Measurements from ENCODE around the gene CD300LG. TPM values are rescaled to one million over a fixed set of nuclear protein-coding genes. Genes with fewer than 3 reads are reported as not detected.

The CD300LG gene
- total RNA-seq, 2 donors from 2014 or later: 0.32 TPM; not detected in 1

DNA sequence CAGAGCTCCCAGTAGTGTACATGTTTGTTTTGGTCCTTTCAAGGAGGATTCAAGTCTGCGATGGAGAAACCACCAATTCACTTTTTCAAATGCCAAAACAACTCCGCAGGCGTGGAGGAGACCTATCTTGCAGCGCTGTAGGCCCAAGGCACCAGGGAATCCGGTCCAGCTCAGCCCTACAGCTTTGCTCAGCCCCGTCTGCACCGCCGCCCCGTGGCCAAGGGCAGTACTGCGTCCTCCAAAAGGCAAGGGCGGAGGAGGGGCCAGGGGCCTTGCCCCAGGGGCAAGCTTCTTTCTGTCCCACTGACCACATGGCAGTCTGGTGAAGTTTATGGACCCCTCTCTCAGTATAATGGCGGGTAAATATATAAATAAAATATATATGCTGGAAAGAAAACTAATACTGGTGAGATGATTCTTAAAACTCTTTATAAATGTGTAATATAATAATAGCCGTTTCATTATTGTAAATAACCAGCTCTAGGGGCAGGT lies 709 bp upstream of the CD300LG start:
- H3K4me3 ChIP-seq: no peak overlapping the region
- peak; percentile 86 for DNase-seq
- TF ChIP-seq, protein P1, sequence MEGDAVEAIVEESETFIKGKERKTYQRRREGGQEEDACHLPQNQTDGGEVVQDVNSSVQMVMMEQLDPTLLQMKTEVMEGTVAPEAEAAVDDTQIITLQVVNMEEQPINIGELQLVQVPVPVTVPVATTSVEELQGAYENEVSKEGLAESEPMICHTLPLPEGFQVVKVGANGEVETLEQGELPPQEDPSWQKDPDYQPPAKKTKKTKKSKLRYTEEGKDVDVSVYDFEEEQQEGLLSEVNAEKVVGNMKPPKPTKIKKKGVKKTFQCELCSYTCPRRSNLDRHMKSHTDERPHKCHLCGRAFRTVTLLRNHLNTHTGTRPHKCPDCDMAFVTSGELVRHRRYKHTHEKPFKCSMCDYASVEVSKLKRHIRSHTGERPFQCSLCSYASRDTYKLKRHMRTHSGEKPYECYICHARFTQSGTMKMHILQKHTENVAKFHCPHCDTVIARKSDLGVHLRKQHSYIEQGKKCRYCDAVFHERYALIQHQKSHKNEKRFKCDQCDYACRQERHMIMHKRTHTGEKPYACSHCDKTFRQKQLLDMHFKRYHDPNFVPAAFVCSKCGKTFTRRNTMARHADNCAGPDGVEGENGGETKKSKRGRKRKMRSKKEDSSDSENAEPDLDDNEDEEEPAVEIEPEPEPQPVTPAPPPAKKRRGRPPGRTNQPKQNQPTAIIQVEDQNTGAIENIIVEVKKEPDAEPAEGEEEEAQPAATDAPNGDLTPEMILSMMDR (IDR thresholded peaks at IDR 0.05): peak; percentile 98
- no peaks in the 10 kb centered on the region for H3K27me3 ChIP-seq
- H3K4me1 ChIP-seq: no peaks in the 10 kb centered on the region
- H3K27ac ChIP-seq: no peak overlapping the region
- H3K36me3 ChIP-seq: no peaks in the 10 kb centered on the region
- H3K9ac ChIP-seq (ENCODE audit: low read depth in 2 of 2, low read length in 2 of 2): no peak overlapping the region
- intact Hi-C loops (cut with DNase I): loop anchor here (5.0 kb wide), 2 partner anchors 59 to 154 kb away; no protein-coding TSS in a partner anchor
- no peaks in the 10 kb centered on the region for H3K9me3 ChIP-seq

DNA sequence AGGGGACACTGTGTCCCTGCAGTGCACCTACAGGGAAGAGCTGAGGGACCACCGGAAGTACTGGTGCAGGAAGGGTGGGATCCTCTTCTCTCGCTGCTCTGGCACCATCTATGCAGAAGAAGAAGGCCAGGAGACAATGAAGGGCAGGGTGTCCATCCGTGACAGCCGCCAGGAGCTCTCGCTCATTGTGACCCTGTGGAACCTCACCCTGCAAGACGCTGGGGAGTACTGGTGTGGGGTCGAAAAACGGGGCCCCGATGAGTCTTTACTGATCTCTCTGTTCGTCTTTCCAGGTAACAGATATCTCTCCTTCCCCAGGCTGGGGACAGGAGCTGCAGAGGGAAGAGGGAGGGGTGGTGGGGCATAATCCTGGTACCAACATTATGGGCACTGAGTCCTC lies 1.6 kb downstream of the CD300LG start:
- H3K27ac ChIP-seq: no peak overlapping the region
- H3K4me3 ChIP-seq: no peak overlapping the region
- no peaks in the 10 kb centered on the region for H3K4me1 ChIP-seq
- no peaks in the 10 kb centered on the region for H3K27me3 ChIP-seq
- intact Hi-C loops (cut with DNase I): loop anchor here (5.0 kb wide), 2 partner anchors 61 to 156 kb away; no protein-coding TSS in a partner anchor
- H3K9ac ChIP-seq (ENCODE audit: low read depth in 2 of 2, low read length in 2 of 2): no peak overlapping the region
- TF ChIP-seq, protein P1 (IDR thresholded peaks at IDR 0.05): no peak
- DNase-seq: no peak
- H3K36me3 ChIP-seq: no peaks in the 10 kb centered on the region
- no peaks in the 10 kb centered on the region for H3K9me3 ChIP-seq

DNA sequence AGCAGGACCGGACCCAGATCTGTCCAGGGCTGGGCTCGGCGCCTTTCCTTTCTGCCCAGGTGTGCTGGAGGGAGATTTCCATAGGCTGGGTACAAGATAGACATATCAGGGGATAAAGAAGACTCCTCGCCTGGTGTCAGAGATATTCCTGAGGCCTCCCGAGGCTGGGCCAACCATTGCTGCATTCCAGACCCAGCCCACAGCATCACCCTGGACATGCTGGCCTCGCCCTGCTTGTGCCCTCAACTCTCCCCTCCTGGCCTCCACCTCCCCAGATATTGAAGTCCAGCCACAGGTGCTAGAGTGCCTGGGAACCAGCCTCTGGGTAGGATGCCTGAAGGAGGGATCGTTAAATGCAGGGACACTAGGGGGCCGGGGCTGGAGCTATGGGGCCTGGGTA lies 2.1 kb downstream of the CD300LG start:
- DNase-seq: no peak
- no peaks in the 10 kb centered on the region for H3K4me1 ChIP-seq
- no peak overlapping the region for H3K9ac ChIP-seq (ENCODE audit: low read depth in 2 of 2, low read length in 2 of 2)
- no peaks in the 10 kb centered on the region for H3K9me3 ChIP-seq
- no peak overlapping the region for H3K4me3 ChIP-seq
- H3K27me3 ChIP-seq: no peaks in the 10 kb centered on the region
- H3K27ac ChIP-seq: no peak overlapping the region
- TF ChIP-seq, protein P1 (IDR thresholded peaks at IDR 0.05): no peak
- intact Hi-C loops (cut with DNase I): loop anchor here (5.0 kb wide), 2 partner anchors 62 to 157 kb away; no protein-coding TSS in a partner anchor
- no peaks in the 10 kb centered on the region for H3K36me3 ChIP-seq

DNA sequence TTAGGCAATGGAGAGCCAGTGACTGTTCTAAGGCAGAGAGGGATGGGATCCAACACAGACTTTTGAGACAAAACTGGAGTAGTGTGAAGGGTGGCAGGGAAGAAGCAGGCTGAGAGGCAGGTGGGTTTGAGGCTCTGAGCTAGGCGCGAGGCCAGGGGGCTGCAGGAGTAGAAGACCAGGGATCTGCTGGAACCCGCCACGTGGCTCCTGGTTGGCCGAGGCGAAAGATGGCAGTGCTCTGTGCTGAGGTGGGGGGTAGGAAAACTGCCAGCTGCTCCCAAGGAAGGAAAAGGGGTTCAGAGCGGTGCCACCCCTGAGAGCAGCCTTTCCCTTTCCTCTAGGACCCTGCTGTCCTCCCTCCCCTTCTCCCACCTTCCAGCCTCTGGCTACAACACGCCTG lies 5.6 kb downstream of the CD300LG start:
- intact Hi-C loops (cut with DNase I): no loop called here
- H3K4me3 ChIP-seq: no peak overlapping the region
- no peak overlapping the region for H3K9ac ChIP-seq (ENCODE audit: low read depth in 2 of 2, low read length in 2 of 2)
- H3K27ac ChIP-seq: no peak overlapping the region
- H3K9me3 ChIP-seq: no peaks in the 10 kb centered on the region
- H3K4me1 ChIP-seq: no peaks in the 10 kb centered on the region
- no peaks in the 10 kb centered on the region for H3K36me3 ChIP-seq
- DNase-seq: no peak
- H3K27me3 ChIP-seq: no peaks in the 10 kb centered on the region
- TF ChIP-seq, protein P1 (IDR thresholded peaks at IDR 0.05): no peak

DNA sequence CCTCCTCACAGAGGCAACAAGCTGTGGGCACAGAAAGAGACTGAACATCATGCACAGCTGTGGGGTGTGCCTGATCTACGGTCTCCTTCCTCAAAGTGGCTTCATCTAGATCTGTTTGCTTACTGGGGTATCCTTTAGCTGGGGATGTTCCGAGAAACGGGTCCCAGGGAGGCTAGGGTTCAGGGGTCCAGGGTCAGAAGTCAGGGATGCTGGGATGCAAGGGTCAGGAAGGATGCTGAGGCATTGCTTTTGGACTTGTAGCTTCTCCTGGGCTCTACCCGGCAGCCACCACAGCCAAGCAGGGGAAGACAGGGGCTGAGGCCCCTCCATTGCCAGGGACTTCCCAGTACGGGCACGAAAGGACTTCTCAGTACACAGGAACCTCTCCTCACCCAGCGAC lies 6.6 kb downstream of the CD300LG start:
- no peak for DNase-seq
- Histone ChIP-seq H3K27ac (no peak overlapping the region), H3K9me3 (no peaks in the 10 kb centered on the region), H3K9ac (ENCODE audit: low read depth in 2 of 2, low read length in 2 of 2) (no peak overlapping the region), H3K36me3 (no peaks in the 10 kb centered on the region), H3K4me1 (no peaks in the 10 kb centered on the region), H3K4me3 (no peak overlapping the region), H3K27me3 (no peaks in the 10 kb centered on the region)
- TF ChIP-seq, protein P1 (IDR thresholded peaks at IDR 0.05): no peak
- intact Hi-C loops (cut with DNase I): no loop called here

Data from colonic mucosa (tissue), 4 donors.